Natural killer cell (primary cell): ENCODE measurements around the gene PHF21A. TPM values are rescaled to one million over a fixed set of nuclear protein-coding genes. Genes with fewer than 3 reads are reported as not detected.

ENCODE experiments used
- ATAC-seq, 3 donors: fragments of 150-1000 bp in 2 of 3; fragments of 200-7000 bp in 1 of 3; cut with Tn5 transposase; 1 replicate in 1 of 3; 2 replicates in 2 of 3; pipeline ENCODE4 v1.10.0; 2021; ENCODE audit warnings: mild to moderate bottlenecking in 2 of 3, moderate library complexity in 2 of 3
- DNase-seq, 2 donors: peaks; one replicate each; pipeline versions ENCODE4 v3.0.0 to v3.0.0-alpha.2; 2013 to 2021; ENCODE audit warnings: mixed read lengths in 1 of 2
- H3K27ac ChIP-seq: one replicate; pipeline ENCODE4 v1.5.1; 2013; ENCODE audit warnings: mild to moderate bottlenecking, low read length
- H3K27me3 ChIP-seq: one replicate; pipeline ENCODE4 v1.6.1; 2013; ENCODE audit warnings: low read length; ENCODE audit not compliant: control insufficient read depth, insufficient read depth
- H3K36me3 ChIP-seq: one replicate; pipeline ENCODE4 v1.6.1; 2013; ENCODE audit warnings: low read length; ENCODE audit not compliant: control insufficient read depth, insufficient read depth
- H3K4me1 ChIP-seq: one replicate; pipeline ENCODE4 v1.6.1; 2013; ENCODE audit warnings: low read length; ENCODE audit not compliant: control insufficient read depth, insufficient read depth
- H3K4me3 ChIP-seq: one replicate; pipeline ENCODE4 v1.5.1; 2013; ENCODE audit warnings: low read length
- H3K9me3 ChIP-seq: one replicate; pipeline ENCODE4 v1.6.1; 2013; ENCODE audit warnings: low read length; ENCODE audit not compliant: control insufficient read depth, insufficient read depth
- H3K27ac Mint-ChIP-seq, 2 donors: one replicate each; pipeline ENCODE4 v1.8.0; 2022; ENCODE audit warnings: mild to moderate bottlenecking in 2 of 2, mixed read lengths in 2 of 2, moderate library complexity in 1 of 2
- H3K27me3 Mint-ChIP-seq, 2 donors: one replicate each; pipeline ENCODE4 v1.8.0; 2022; ENCODE audit warnings: low read depth in 2 of 2, mixed read lengths in 2 of 2
- H3K36me3 Mint-ChIP-seq: one replicate; pipeline ENCODE4 v1.8.0; 2022; ENCODE audit warnings: mixed read lengths
- H3K4me1 Mint-ChIP-seq, 2 donors: one replicate each; pipeline ENCODE4 v1.8.0; 2022; ENCODE audit warnings: mixed read lengths in 2 of 2
- H3K4me3 Mint-ChIP-seq: one replicate; pipeline ENCODE4 v1.8.0; 2022; ENCODE audit warnings: mild to moderate bottlenecking, moderate library complexity, mixed read lengths
- H3K9me3 Mint-ChIP-seq, 2 donors: one replicate each; pipeline ENCODE4 v1.8.0; 2022; ENCODE audit warnings: mixed read lengths in 2 of 2
- CTCF ChIP-seq: fragments of 200-600 bp; IDR thresholded peaks from one replicate; pipeline ENCODE4 v1.8.0; 2022; ENCODE audit warnings: antibody characterized with exemption
- whole genome bisulfite sequencing: methylation state at CpG from one replicate; pipeline ENCODE4 v1.1.7; 2013; ENCODE audit warnings: missing lambda C conversion rate; ENCODE audit not compliant: insufficient coverage; 5-methylcytosine and 5-hydroxymethylcytosine counted together
- intact Hi-C: fragments of 100-400 bp; cut with micrococcal nuclease; formaldehyde crosslinking; loops from one replicate; pipeline ENCODE4 v1.14.2; 2022
- total RNA-seq, 4 donors: library from RNA; stranded (reverse); fragments of 120-200 nt in 1 of 4; gene quantifications; one replicate each; pipeline versions ENCODE4 v1.2.3 to v1.2.4, GENCODE V29; 2013 to 2022

PHF21A gene
- total RNA-seq, 3 donors from 2014 or later (not counting 1 experiment from before 2014, with no cell fraction given) = 138 to 147 (median 139) TPM

GRCh38 chr11:45921561-45922424 lies 199.5 kb downstream of the PHF21A start:
- Histone ChIP-seq H3K4me1 (peaks cover 50% of the 10 kb centered on the region), H3K27me3 (peaks cover 7% of the 10 kb centered on the region), H3K4me3 (no peak overlapping the region), H3K36me3 (no peaks in the 10 kb centered on the region), H3K9me3 (no peaks in the 10 kb centered on the region), H3K27ac (no peak overlapping the region)
- H3K4me3 Mint-ChIP-seq = peak overlapping the region; percentile 77
- no peak for DNase-seq
- peaks cover 6 to 10% of the 10 kb centered on the region in 2 donors for H3K27me3 Mint-ChIP-seq
- no peaks in the 10 kb centered on the region for H3K9me3 Mint-ChIP-seq
- H3K4me1 Mint-ChIP-seq = peaks cover 24 to 40% of the 10 kb centered on the region in 2 donors
- no peaks in the 10 kb centered on the region for H3K36me3 Mint-ChIP-seq
- no peak for TF ChIP-seq CTCF
- WGBS = 69% methylated on average over 50 of the region's 54 CpGs
- intact Hi-C loops = no loop called here
- no peak overlapping the region for H3K27ac Mint-ChIP-seq
- no peak for ATAC-seq

GRCh38 chr11:45920531-45921477 lies 200.4 kb downstream of the PHF21A start:
- Mint-ChIP-seq H3K4me1 (peaks cover 33 to 49% of the 10 kb centered on the region in 2 donors), H3K27ac (no peak overlapping the region)
- peaks cover 58% of the 10 kb centered on the region for H3K4me1 ChIP-seq

DNA sequence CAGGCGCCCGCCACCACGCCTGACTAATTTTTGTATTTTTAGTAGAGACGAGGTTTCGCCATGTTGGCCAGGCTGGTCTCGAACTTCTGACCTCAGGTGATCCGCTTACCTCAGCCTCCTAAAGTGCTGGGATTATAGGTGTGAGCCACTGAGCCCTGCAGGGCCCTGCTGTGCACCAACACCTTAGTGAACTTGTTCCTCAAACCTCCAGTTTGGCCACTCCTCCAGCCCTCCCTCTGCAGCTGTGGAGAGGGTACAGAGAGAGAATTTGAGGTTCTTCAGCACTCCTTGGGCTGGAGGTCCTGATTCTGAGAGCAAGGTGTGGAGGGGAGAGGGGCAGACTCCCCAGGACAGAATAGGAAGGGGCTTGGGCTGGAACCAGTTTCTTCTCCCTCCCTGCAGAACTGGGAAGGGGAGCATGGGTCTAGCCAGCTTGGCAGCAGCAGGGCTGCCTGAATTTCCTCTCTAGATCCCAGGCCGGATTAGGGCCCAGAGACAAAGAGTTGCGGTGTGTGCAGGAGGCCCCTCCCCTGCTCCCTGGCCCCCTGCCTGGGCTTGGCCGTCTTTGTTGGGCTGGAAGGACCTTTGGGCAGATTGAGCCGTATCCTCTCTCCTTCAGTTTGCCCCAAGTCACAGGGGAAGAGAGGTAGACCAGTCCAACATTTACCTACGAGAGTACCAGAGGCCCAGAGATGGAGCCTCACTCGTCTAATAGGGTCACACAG lies 201.3 kb downstream of the PHF21A start:
- no peak for TF ChIP-seq CTCF
- Mint-ChIP-seq H3K4me1 (peaks cover 36 to 54% of the 10 kb centered on the region in 2 donors), H3K27me3 (peaks cover 6 to 10% of the 10 kb centered on the region in 2 donors), H3K9me3 (no peaks in the 10 kb centered on the region), H3K27ac (peak overlapping the region in 1 of 2 donors; percentile 96), H3K36me3 (no peaks in the 10 kb centered on the region), H3K4me3 (peak overlapping the region; percentile 97)
- Histone ChIP-seq H3K4me3 (no peak overlapping the region), H3K4me1 (peaks cover 58% of the 10 kb centered on the region), H3K36me3 (peaks cover 11% of the 10 kb centered on the region), H3K27me3 (peaks cover 7% of the 10 kb centered on the region), H3K9me3 (no peaks in the 10 kb centered on the region), H3K27ac (no peak overlapping the region)
- intact Hi-C loops = loop anchor here (10.0 kb wide), 1 partner anchor 205 kb away; the partner anchor contains the start of gene PHF21A
- 84% methylated on average over 13 of the region's 13 CpGs for WGBS
- no peak for DNase-seq
- no peak for ATAC-seq

More at GRCh38 chr11:45920531-45921477, 200.4 kb downstream of the PHF21A start:
- Mint-ChIP-seq H3K9me3 (no peaks in the 10 kb centered on the region), H3K36me3 (no peaks in the 10 kb centered on the region), H3K27me3 (peaks cover 6 to 10% of the 10 kb centered on the region in 2 donors), H3K4me3 (peak overlapping the region; percentile 77)
- DNase-seq = no peak
- Histone ChIP-seq H3K4me3 (no peak overlapping the region), H3K27me3 (peaks cover 7% of the 10 kb centered on the region), H3K9me3 (no peaks in the 10 kb centered on the region), H3K36me3 (peaks cover 2% of the 10 kb centered on the region), H3K27ac (no peak overlapping the region)
- no peak for ATAC-seq
- no peak for TF ChIP-seq CTCF
- intact Hi-C loops = no loop called here
- 97% methylated on average over 6 of the region's 6 CpGs for WGBS
